ENCODE results near the gene NPLOC4.

NPLOC4 gene

DNA sequence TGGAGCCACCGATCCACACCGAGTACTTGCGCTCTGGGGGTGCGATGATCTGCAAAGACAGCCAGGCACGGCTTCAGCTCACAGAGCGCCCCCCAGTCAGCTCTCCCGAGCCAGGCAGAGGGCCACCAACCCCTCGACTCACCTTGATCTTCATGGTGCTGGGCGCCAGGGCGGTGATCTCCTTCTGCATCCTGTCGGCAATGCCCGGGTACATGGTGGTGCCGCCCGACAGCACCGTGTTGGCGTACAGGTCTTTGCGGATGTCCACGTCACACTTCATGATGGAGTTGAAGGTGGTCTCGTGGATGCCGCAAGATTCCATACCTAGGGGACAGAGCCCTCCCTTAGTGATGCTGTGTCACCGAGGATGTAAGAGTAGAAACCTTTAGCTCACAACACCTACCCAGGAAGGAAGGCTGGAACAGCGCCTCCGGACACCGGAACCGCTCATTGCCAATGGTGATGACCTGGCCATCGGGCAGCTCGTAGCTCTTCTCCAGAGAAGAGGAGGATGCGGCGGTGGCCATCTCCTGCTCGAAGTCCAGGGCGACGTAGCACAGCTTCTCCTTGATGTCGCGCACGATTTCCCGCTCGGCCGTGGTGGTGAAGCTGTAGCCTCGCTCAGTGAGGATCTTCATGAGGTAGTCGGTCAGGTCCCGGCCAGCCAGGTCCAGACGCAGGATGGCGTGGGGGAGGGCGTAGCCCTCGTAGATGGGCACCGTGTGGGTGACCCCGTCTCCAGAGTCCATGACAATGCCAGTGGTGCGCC, 125.9 kb downstream of the NPLOC4 start:
- no peak for DNase-seq (ENCODE audit: insufficient read length, low spot score)

DNA sequence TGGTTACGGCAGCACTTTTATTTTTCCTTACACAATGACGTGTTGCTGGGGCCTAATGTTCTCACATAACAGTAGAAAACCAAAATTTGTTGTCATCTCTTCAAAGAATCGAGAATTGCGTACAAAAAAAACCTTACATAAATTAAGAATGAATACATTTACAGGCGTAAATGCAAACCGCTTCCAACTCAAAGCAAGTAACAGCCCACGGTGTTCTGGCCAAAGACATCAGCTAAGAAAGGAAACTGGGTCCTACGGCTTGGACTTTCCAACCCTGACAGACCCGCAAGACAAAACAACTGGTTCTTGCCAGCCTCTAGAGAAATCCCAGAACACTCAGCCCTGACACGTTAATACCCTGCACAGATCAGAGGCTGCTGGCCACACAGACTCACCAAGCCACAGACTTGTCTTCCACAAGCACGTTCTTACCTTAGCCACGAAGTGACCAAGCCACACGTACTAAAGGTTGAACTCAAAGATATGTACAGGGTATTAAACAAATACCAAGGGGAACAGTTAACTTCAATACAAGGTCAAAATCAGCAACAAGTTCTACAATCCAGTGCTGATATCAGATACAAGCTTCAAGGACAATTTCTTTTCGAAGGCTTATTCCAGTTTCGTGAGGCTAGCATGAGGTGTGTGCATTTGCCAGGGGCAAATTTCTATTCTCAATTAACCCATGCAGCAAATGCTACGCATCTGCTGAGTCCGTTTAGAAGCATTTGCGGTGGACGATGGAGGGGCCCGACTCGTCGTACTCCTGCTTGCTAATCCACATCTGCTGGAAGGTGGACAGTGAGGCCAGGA, 126.7 kb downstream of the NPLOC4 start:
- FAIRE-seq (no peak), DNase-seq (ENCODE audit: insufficient read length, low spot score) (no peak)

More for the DNA sequence above, 125.9 kb downstream of the NPLOC4 start:
- no peak for FAIRE-seq

DNA sequence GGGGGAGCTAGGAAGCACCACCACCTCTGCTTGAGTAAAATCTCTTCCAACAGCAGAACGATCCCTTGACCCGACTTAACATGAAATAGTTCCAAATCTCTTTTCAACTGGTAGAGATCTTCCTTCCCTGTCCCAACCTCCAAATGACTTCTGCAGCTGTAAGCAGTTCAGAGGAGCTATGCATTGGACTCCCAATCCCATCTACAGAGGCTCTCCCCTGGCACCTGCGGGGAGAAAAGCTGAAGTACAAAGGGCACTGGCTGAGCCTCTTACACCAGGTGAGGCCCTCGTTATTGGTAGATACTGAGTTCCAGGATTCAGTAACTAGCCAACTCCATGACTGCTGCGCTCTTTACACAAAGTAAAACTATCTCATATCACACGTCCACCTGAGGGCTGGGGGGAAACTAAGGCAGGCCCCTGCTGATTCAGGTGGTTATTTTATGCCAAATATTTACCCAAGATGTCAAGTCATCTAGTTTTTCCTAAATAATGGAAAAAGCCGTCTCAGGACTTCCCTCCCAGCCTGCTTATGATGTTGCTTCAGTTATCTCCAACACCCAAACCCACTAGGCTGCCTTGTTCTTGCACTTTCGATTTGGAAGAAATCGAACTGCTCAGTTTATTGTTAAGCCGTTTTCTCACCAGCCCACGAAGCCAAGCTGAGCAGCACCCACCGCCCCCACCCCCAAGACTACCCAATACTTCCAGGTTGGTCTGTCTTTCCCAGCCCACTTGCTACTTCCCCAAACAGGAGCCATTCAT, 127.5 kb downstream of the NPLOC4 start:
- no peak for DNase-seq (ENCODE audit: insufficient read length, low spot score)

DNA sequence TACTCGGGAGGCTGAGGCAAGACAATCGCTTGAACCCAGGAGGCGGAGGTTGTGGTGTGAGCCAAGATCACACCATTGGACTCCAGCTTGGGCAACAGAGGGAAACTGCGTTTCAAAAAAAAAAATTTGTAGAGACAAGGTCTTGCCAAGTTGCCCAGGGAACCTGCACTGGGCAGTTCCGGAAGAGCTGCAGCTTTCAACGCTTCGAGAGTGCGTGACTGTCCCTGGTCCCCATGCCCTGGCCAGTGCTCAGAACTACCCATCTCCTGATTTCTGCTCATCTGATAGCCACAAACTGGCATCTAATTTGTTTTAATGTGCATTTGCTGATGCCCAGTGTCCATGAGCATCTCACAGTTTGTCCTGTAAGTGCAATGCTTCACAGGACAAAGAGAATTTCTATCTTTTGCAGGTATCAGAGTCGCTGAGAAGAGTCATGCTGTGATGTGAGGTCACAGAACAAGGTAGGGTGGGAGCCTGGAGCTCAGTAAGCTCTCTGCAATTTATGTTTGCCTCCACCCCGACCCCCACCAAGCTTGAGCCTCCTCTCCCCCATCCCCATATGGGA, 128.2 kb downstream of the NPLOC4 start:
- FAIRE-seq = peak; percentile 20

More for the DNA sequence above, 127.5 kb downstream of the NPLOC4 start:
- FAIRE-seq = no peak

More for the DNA sequence above, 128.2 kb downstream of the NPLOC4 start:
- DNase-seq (ENCODE audit: insufficient read length, low spot score) = no peak

Measured in HTR-8/SVneo (cell line).